IMR-90 (cell line): ENCODE data around the gene NLGN1.

ENCODE experiments used
- BHLHE40 ChIP-seq: fragments of 150-350 bp; IDR thresholded peaks from 2 replicates; pipeline ENCODE4 v1.6.1; 2016; ENCODE audit warnings: mild to moderate bottlenecking, low read depth, low read length
- CEBPB ChIP-seq: IDR thresholded peaks from 2 replicates; pipeline ENCODE4 v1.6.1; 2012; ENCODE audit warnings: low read depth, low read length, improper control_type of control experiment
- CTCF ChIP-seq: conservative IDR thresholded peaks from 2 replicates; pipeline ENCODE4 v1.5.1; 2012; ENCODE audit warnings: mild to moderate bottlenecking, low read depth, low read length, improper control_type of control experiment
- FOS ChIP-seq: fragments of 150-350 bp; IDR thresholded peaks from 2 replicates; pipeline ENCODE4 v1.6.1; 2016; ENCODE audit warnings: low read depth, low read length
- MAFK ChIP-seq: IDR thresholded peaks from 2 replicates; pipeline ENCODE4 v1.6.1; 2012; ENCODE audit warnings: low read depth, low read length, improper control_type of control experiment
- MAZ ChIP-seq: IDR thresholded peaks from 2 replicates; pipeline ENCODE4 v1.6.1; 2012; ENCODE audit warnings: low read depth, mild to moderate bottlenecking, low read length, improper control_type of control experiment, moderate library complexity, borderline replicate concordance
- MXI1 ChIP-seq: IDR thresholded peaks from 2 replicates; pipeline ENCODE4 v1.6.1; 2012; ENCODE audit warnings: low read depth, mild to moderate bottlenecking, low read length, moderate library complexity, borderline replicate concordance
- POLR2A ChIP-seq: IDR thresholded peaks from 2 replicates; pipeline ENCODE4 v1.6.1; 2012; ENCODE audit warnings: mild to moderate bottlenecking, low read depth, low read length
- RCOR1 ChIP-seq: IDR thresholded peaks from 2 replicates; pipeline ENCODE4 v1.6.1; 2012; ENCODE audit warnings: mild to moderate bottlenecking, low read length, improper control_type of control experiment; ENCODE audit not compliant: insufficient replicate concordance
- RFX5 ChIP-seq: IDR thresholded peaks from 2 replicates; pipeline ENCODE4 v1.8.0; 2012; ENCODE audit warnings: low read depth, mild to moderate bottlenecking, low read length, moderate library complexity
- SMC3 ChIP-seq: fragments of 150-350 bp; IDR thresholded peaks from 2 replicates; pipeline ENCODE4 v1.6.1; 2016; ENCODE audit warnings: low read depth, mild to moderate bottlenecking, antibody characterized with exemption, low read length, moderate library complexity
- USF2 ChIP-seq: fragments of 150-350 bp; IDR thresholded peaks from 2 replicates; pipeline ENCODE4 v1.6.1; 2017; ENCODE audit warnings: mild to moderate bottlenecking, antibody characterized with exemption, low read length, low read depth

GRCh38 chr3:173857154-173857553 lies 459.6 kb downstream of the NLGN1 start:
- no peak for TF ChIP-seq CTCF
- TF ChIP-seq MAZ: no peak
- no peak for TF ChIP-seq POLR2A
- no peak for TF ChIP-seq USF2
- no peak for TF ChIP-seq BHLHE40
- no peak for TF ChIP-seq MAFK
- TF ChIP-seq RFX5: no peak
- no peak for TF ChIP-seq SMC3
- TF ChIP-seq RCOR1: no peak
- no peak for TF ChIP-seq MXI1
- no peak for TF ChIP-seq FOS
- no peak for TF ChIP-seq CEBPB
